ENCODE results near the gene DSCAM. TPM values are rescaled to one million over a fixed set of nuclear protein-coding genes. Genes with fewer than 3 reads are reported as not detected.
A peak's percentile ranks its signal among the peaks of the same experiment; 100 is the strongest.

The DSCAM gene
- total and polyA plus RNA-seq, 8 donors = 0.37 TPM; not detected in 7

GRCh38 chr21:40372506-40372905 is 474.5 kb downstream of the DSCAM start:
- TF ChIP-seq POLR2AphosphoS5 (IDR thresholded peaks at IDR 0.05) = no peak
- no peaks in the 10 kb centered on the region for H3K27me3 ChIP-seq
- peak in 1 of 2 donors; percentile 27 for DNase-seq
- no peak overlapping the region for H3K27ac ChIP-seq
- no peaks in the 10 kb centered on the region for H3K9me3 ChIP-seq
- H3K4me3 ChIP-seq = no peak overlapping the region
- H3K36me3 ChIP-seq = no peaks in the 10 kb centered on the region
- intact Hi-C loops (cut with DNase I; ENCODE audit: low total_unique reads) = no loop called here
- 56 to 78% (median 72%) methylated on average over 2 of the region's 2 CpGs for WGBS, 5 donors
- no peaks in the 10 kb centered on the region for H3K4me1 ChIP-seq

GRCh38 chr21:40371329-40371728 is 475.6 kb downstream of the DSCAM start:
- intact Hi-C loops (cut with DNase I; ENCODE audit: low total_unique reads) = no loop called here
- Histone ChIP-seq H3K27ac (no peak overlapping the region), H3K27me3 (no peaks in the 10 kb centered on the region), H3K9me3 (no peaks in the 10 kb centered on the region), H3K4me3 (no peak overlapping the region), H3K4me1 (no peaks in the 10 kb centered on the region), H3K36me3 (no peaks in the 10 kb centered on the region)
- no peak for DNase-seq
- TF ChIP-seq POLR2A (IDR thresholded peaks at IDR 0.05) = no peak
- TF ChIP-seq CTCF (IDR thresholded peaks at IDR 0.05) = no peak
- TF ChIP-seq EP300 (IDR thresholded peaks at IDR 0.05) = no peak
- no peak for TF ChIP-seq POLR2AphosphoS5 (IDR thresholded peaks at IDR 0.05)
- 55 to 67% (median 66%) methylated on average over 4 of the region's 4 CpGs for WGBS, 5 donors

- TF ChIP-seq POLR2AphosphoS5 (IDR thresholded peaks at IDR 0.05) (no peak), EP300 (IDR thresholded peaks at IDR 0.05) (no peak), CTCF (IDR thresholded peaks at IDR 0.05) (no peak), POLR2A (IDR thresholded peaks at IDR 0.05) (no peak)
- Histone ChIP-seq H3K27ac (no peak overlapping the region), H3K27me3 (no peaks in the 10 kb centered on the region), H3K36me3 (no peaks in the 10 kb centered on the region), H3K4me1 (no peaks in the 10 kb centered on the region), H3K9me3 (no peaks in the 10 kb centered on the region), H3K4me3 (no peak overlapping the region)
- WGBS, 5 donors = 40 to 85% (median 62%) methylated on average over 2 of the region's 2 CpGs
- DNase-seq = no peak
- intact Hi-C loops (cut with DNase I; ENCODE audit: low total_unique reads) = no loop called here
Measured at GRCh38 chr21:40356644-40357043, 490.3 kb downstream of the DSCAM start.

- no peaks in the 10 kb centered on the region for H3K4me1 ChIP-seq
- WGBS, 5 donors = 73 to 81% (median 80%) methylated on average over 5 of the region's 5 CpGs
- no peak overlapping the region for H3K4me3 ChIP-seq
- TF ChIP-seq CTCF (IDR thresholded peaks at IDR 0.05) (no peak), POLR2AphosphoS5 (IDR thresholded peaks at IDR 0.05) (no peak), POLR2A (IDR thresholded peaks at IDR 0.05) (no peak), EP300 (IDR thresholded peaks at IDR 0.05) (no peak)
- intact Hi-C loops (cut with DNase I; ENCODE audit: low total_unique reads) = no loop called here
- no peaks in the 10 kb centered on the region for H3K27me3 ChIP-seq
- no peaks in the 10 kb centered on the region for H3K36me3 ChIP-seq
- no peaks in the 10 kb centered on the region for H3K9me3 ChIP-seq
- DNase-seq = no peak
- no peak overlapping the region for H3K27ac ChIP-seq
Measured at GRCh38 chr21:40355076-40355475, 491.9 kb downstream of the DSCAM start.

- TF ChIP-seq CTCF (IDR thresholded peaks at IDR 0.05) (no peak), EP300 (IDR thresholded peaks at IDR 0.05) (no peak), POLR2AphosphoS5 (IDR thresholded peaks at IDR 0.05) (no peak), POLR2A (IDR thresholded peaks at IDR 0.05) (no peak)
- 34 to 59% (median 50%) methylated on average over 2 of the region's 2 CpGs for WGBS, 5 donors
- intact Hi-C loops (cut with DNase I; ENCODE audit: low total_unique reads) = no loop called here
Measured at GRCh38 chr21:40351006-40351405, 496.0 kb downstream of the DSCAM start.

More at GRCh38 chr21:40351006-40351405, 496.0 kb downstream of the DSCAM start:
- Histone ChIP-seq H3K4me3 (no peak overlapping the region), H3K27ac (no peak overlapping the region), H3K9me3 (no peaks in the 10 kb centered on the region), H3K4me1 (no peaks in the 10 kb centered on the region), H3K27me3 (peaks cover 0 to 5% (median 0%) of the 10 kb centered on the region in 3 donors), H3K36me3 (no peaks in the 10 kb centered on the region)
- no peak for DNase-seq
